Upper lobe of left lung (tissue), 6 donors: ENCODE results near the gene TMED4. TPM values are rescaled to one million over a fixed set of nuclear protein-coding genes. Genes with fewer than 3 reads are reported as not detected.
"Not testable (repeated sequence)": the region's sequence is repeated elsewhere in the genome, so short reads cannot be mapped to it uniquely, and the experiment has no call there.

Experiments used
- ATAC-seq, 2 donors: fragments of 200-7000 bp; cut with Tn5 transposase; one replicate each; pipeline ENCODE4 v1.9.1; 2022; ENCODE audit warnings: mild to moderate bottlenecking in 2 of 2, moderate library complexity in 2 of 2; ENCODE audit not compliant: low FRiP score in 2 of 2
- DNase-seq, 2 donors: peaks; one replicate each; pipeline ENCODE4 v3.0.0-alpha.2; 2019 to 2020
- H3K27ac ChIP-seq, 4 donors: fragments of 200-600 bp; sonication (generic); one replicate each; pipeline ENCODE4 v1.5.1; 2016 to 2019
- H3K27me3 ChIP-seq, 4 donors: fragments of 200-600 bp; sonication (generic); one replicate each; pipeline ENCODE4 v1.5.1; 2017 to 2019
- H3K36me3 ChIP-seq, 4 donors: fragments of 200-600 bp; sonication (generic); one replicate each; pipeline ENCODE4 v1.5.1; 2016 to 2019
- H3K4me1 ChIP-seq, 4 donors: fragments of 200-600 bp; sonication (generic); one replicate each; pipeline ENCODE4 v1.5.1; 2018 to 2019
- H3K4me3 ChIP-seq, 4 donors: fragments of 200-600 bp; sonication (generic); one replicate each; pipeline ENCODE4 v1.5.1; 2017 to 2019; ENCODE audit warnings: mild to moderate bottlenecking in 2 of 4, moderate library complexity in 1 of 4
- H3K9me3 ChIP-seq, 4 donors: fragments of 200-600 bp; sonication (generic); one replicate each; pipeline ENCODE4 v1.5.1; 2018 to 2019
- EP300 ChIP-seq, 4 donors: sonication (generic); formaldehyde crosslinking; IDR thresholded peaks; one replicate each; pipeline ENCODE4 v1.5.1; 2017; ENCODE audit warnings: antibody characterized with exemption in 4 of 4, control low read depth in 2 of 4
- POLR2A ChIP-seq, 4 donors: fragments of 450-650 bp; IDR thresholded peaks; one replicate each; pipeline ENCODE4 v1.5.1; 2016 to 2017; ENCODE audit warnings: antibody characterized with exemption in 4 of 4, mild to moderate bottlenecking in 2 of 4
- POLR2AphosphoS5 ChIP-seq, 2 donors: sonication (generic); formaldehyde crosslinking; IDR thresholded peaks; one replicate each; pipeline ENCODE4 v1.5.1; 2017; ENCODE audit warnings: antibody characterized with exemption in 2 of 2
- WGBS, 2 donors: methylation state at CpG; one replicate each; pipeline ENCODE4 v1.1.5; 2017 to 2018; 5-methylcytosine and 5-hydroxymethylcytosine counted together
- total RNA-seq, 6 donors: library from RNA; depleted of rRNA in 4 of 6; stranded (reverse); fragments of >200 nt in 4 of 6; gene quantifications; one replicate each; pipeline versions ENCODE4 v1.1.0 to v1.2.1, GENCODE V29; 2016 to 2021
- TF ChIP-seq, protein P1 (sequence below), 6 experiments: fragments of 450-650 bp in 4 of 6; fragments of 200-600 bp in 2 of 6; sonication (generic) in 2 of 6; IDR thresholded peaks; one replicate each; pipeline ENCODE4 v1.5.1; 2016 to 2019; ENCODE audit warnings: antibody characterized with exemption in 6 of 6
- donor health status: DM: no; HTN: no; CAD: no; lungs with moderate emphysema.
- donor health status: DM: no; HTN: yes; CAD: no; lungs with severe emphysema.

The TMED4 gene
- total RNA-seq, 6 donors from 2014 or later: 78.8 to 205 (median 126) TPM

DNA sequence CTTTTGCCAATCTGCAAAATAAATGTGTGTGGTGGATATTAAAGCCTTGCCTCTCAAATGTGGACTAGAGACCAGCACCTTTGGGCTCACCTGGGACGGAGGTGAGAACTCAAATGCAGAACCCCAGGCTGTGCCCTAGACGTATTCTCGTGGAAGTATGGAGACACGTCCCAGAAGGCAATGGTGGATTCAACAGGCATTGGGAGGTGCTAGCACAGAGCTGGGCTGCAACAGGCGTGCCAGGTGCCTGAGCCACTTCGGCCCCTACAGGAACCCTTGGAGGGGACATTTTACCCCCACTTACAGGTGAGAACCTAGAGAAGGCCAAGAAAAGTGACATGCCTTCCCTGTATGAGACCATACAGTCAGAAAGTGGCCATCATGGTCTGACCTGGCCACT, 20.6 kb downstream of the TMED4 start:
- ATAC-seq (no peak), DNase-seq (no peak)
- no peak overlapping the region for H3K4me3 ChIP-seq
- H3K36me3 ChIP-seq: peaks cover 12 to 36% (median 19%) of the 10 kb centered on the region in 4 donors
- H3K9me3 ChIP-seq: no peaks in the 10 kb centered on the region
- no peak overlapping the region for H3K27ac ChIP-seq
- TF ChIP-seq EP300 (IDR thresholded peaks at IDR 0.05) (no peak), POLR2AphosphoS5 (IDR thresholded peaks at IDR 0.05) (no peak), POLR2A (IDR thresholded peaks at IDR 0.05) (no peak)
- TF ChIP-seq, protein P1, sequence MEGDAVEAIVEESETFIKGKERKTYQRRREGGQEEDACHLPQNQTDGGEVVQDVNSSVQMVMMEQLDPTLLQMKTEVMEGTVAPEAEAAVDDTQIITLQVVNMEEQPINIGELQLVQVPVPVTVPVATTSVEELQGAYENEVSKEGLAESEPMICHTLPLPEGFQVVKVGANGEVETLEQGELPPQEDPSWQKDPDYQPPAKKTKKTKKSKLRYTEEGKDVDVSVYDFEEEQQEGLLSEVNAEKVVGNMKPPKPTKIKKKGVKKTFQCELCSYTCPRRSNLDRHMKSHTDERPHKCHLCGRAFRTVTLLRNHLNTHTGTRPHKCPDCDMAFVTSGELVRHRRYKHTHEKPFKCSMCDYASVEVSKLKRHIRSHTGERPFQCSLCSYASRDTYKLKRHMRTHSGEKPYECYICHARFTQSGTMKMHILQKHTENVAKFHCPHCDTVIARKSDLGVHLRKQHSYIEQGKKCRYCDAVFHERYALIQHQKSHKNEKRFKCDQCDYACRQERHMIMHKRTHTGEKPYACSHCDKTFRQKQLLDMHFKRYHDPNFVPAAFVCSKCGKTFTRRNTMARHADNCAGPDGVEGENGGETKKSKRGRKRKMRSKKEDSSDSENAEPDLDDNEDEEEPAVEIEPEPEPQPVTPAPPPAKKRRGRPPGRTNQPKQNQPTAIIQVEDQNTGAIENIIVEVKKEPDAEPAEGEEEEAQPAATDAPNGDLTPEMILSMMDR (IDR thresholded peaks at IDR 0.05): no peak
- H3K27me3 ChIP-seq: no peaks in the 10 kb centered on the region
- no peaks in the 10 kb centered on the region for H3K4me1 ChIP-seq
- 90 to 91% methylated on average over 5 to 6 of the region's 6 CpGs for WGBS, 2 donors

DNA sequence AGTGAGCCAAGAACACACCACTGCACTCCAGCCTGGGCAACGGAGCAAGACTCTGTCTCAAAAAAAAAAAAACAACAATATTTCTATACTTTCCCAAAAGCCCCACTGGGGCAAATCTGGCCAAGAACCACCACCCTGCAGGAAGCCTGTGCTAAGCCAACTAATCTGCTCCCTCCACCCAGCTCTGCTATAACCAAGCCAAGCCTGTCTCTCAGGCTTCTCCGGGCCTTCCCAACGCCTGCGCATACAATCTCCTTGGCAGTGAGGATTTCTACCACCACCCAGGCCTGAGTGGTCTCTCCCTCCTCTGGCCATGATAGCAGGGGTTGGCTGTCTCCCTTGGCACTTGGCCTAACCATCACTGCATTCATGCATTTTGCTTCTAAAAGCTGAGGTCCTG, 22.5 kb downstream of the TMED4 start:
- peaks cover under 1 to 16% (median under 1%) of the 10 kb centered on the region in 4 donors for H3K36me3 ChIP-seq
- peak in 1 of 2 donors; percentile 29 for ATAC-seq
- H3K4me1 ChIP-seq: no peaks in the 10 kb centered on the region
- 90 to 95% methylated on average over 4 of the region's 4 CpGs for WGBS, 2 donors
- no peaks in the 10 kb centered on the region for H3K27me3 ChIP-seq
- no peak for DNase-seq
- H3K27ac ChIP-seq: no peak overlapping the region
- no peak for TF ChIP-seq EP300 (IDR thresholded peaks at IDR 0.05)
- no peak for TF ChIP-seq POLR2AphosphoS5 (IDR thresholded peaks at IDR 0.05)
- TF ChIP-seq, protein P1 (IDR thresholded peaks at IDR 0.05): no peak
- TF ChIP-seq POLR2A (IDR thresholded peaks at IDR 0.05): no peak
- no peaks in the 10 kb centered on the region for H3K9me3 ChIP-seq
- no peak overlapping the region for H3K4me3 ChIP-seq

DNA sequence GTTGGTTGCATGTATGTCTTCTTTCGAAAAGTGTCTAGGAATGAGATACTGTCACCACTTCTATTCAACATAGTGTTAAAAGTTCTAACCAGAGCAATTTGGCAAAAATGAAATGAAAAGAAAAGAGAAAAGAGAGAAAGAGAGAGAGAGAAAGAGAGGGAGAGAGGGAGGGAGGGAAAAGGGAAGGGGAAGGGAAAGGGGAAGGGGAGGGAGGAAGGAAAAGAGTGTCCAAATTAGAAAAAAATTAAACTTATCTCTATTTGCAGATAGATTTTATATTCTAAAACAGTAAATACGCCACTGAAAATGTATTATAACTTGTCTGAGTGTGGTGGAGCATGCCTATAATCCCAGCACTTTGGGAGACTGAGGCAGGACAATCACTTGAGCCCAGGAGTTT, 24.5 kb downstream of the TMED4 start:
- no peaks in the 10 kb centered on the region for H3K27me3 ChIP-seq
- no peak for TF ChIP-seq POLR2A (IDR thresholded peaks at IDR 0.05)
- TF ChIP-seq POLR2AphosphoS5 (IDR thresholded peaks at IDR 0.05): no peak
- no peak for TF ChIP-seq EP300 (IDR thresholded peaks at IDR 0.05)
- ATAC-seq (no peak), DNase-seq (no peak)
- no peaks in the 10 kb centered on the region for H3K9me3 ChIP-seq
- H3K4me1 ChIP-seq: no peaks in the 10 kb centered on the region
- no peak overlapping the region for H3K27ac ChIP-seq
- WGBS, 2 donors: 87 to 92% methylated on average over 2 of the region's 2 CpGs
- no peaks in the 10 kb centered on the region for H3K36me3 ChIP-seq
- H3K4me3 ChIP-seq: no peak overlapping the region

GRCh38 chr7:44555350-44555749, 26.7 kb downstream of the TMED4 start:
- ATAC-seq (no peak), DNase-seq (no peak)
- H3K36me3 ChIP-seq: no peaks in the 10 kb centered on the region
- H3K27ac ChIP-seq: no peak overlapping the region
- H3K4me1 ChIP-seq: no peaks in the 10 kb centered on the region
- 73 to 81% methylated on average over 2 of the region's 2 CpGs for WGBS, 2 donors
- TF ChIP-seq POLR2A (IDR thresholded peaks at IDR 0.05): no peak
- no peak overlapping the region for H3K4me3 ChIP-seq
- H3K27me3 ChIP-seq: no peaks in the 10 kb centered on the region
- H3K9me3 ChIP-seq: no peaks in the 10 kb centered on the region

DNA sequence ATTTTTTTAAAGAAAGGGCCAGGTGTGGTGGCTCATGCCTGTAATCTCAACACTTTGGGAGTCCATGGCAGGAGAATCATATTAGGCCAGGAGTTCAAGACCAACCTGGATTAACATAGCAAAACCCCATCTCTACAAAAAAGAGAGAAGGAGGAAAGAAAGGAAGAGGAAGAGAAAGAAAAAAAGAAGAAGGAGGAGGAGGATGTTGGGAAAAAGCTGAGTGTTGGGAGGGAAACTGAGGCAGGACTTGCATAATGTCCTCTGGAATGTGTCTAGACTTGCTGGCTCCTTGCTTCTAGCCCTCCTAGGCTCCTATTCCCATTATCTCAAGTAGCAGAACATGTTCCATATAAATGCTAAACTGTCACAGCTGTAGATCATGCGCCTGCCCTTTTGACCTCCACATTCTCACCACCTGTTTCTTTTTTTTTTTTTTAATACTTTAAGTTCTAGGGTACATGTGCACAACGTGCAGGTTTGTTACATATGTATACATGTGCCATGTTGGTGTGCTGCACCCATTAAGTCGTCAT, 29.5 kb downstream of the TMED4 start:
- not testable (repeated sequence) for H3K4me3 ChIP-seq, DNase-seq, H3K27ac ChIP-seq, H3K4me1 ChIP-seq, H3K36me3 ChIP-seq, H3K27me3 ChIP-seq, H3K9me3 ChIP-seq, ATAC-seq
- WGBS, 2 donors: 62 to 63% methylated on average over 3 of the region's 3 CpGs

GRCh38 chr7:44549457-44549856, 32.6 kb downstream of the TMED4 start:
- ATAC-seq (no peak), DNase-seq (no peak)
- H3K9me3 ChIP-seq: no peaks in the 10 kb centered on the region
- H3K27ac ChIP-seq: no peak overlapping the region
- no peaks in the 10 kb centered on the region for H3K4me1 ChIP-seq
- TF ChIP-seq EP300 (IDR thresholded peaks at IDR 0.05) (no peak), POLR2A (IDR thresholded peaks at IDR 0.05) (no peak), POLR2AphosphoS5 (IDR thresholded peaks at IDR 0.05) (no peak)
- TF ChIP-seq, protein P1 (IDR thresholded peaks at IDR 0.05): no peak
- WGBS, 2 donors: 77 to 81% methylated on average over 3 of the region's 3 CpGs
- no peaks in the 10 kb centered on the region for H3K36me3 ChIP-seq
- no peaks in the 10 kb centered on the region for H3K27me3 ChIP-seq
- H3K4me3 ChIP-seq: no peak overlapping the region
